ENCODE data around the gene GHRHR. TPM values are rescaled to one million over a fixed set of nuclear protein-coding genes. Genes with fewer than 3 reads are reported as not detected.

Gene GHRHR
- polyA plus RNA-seq, 3 donors, result not detected

DNA sequence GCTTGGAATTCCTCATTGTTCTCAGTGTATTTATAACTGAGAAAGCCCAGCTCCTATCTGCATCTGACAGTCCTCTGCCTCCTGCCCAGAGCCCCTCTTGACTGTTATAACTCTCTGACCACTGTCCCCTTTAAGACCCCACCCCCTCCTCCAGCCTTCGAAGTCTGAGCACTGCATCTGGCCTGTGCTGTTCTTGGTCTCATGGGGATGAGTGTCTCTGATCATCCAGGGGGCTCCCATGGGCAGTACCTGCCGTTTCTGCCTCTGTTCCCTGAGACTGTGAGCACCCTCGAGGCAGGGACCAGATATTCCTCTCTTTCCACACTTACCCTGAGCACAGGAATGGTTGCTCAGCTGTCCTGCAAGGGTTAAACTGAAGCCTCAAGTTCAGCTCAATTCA lies 7.7 kb downstream of the GHRHR start:
- H3K4me2 ChIP-seq (replicated peaks; ENCODE audit: extremely low read depth, low read length, poor library complexity, severe bottlenecking), result no peak overlapping the region
- no peak overlapping the region for H3K4me3 ChIP-seq (replicated peaks in 1 of 3; ENCODE audit: low read depth in 2 of 3, low read length in 3 of 3)
- no peaks in the 10 kb centered on the region for H3K27me3 ChIP-seq (ENCODE audit: control insufficient read depth in 2 of 2, insufficient read depth in 2 of 2, low read length in 2 of 2)
- no peak overlapping the region for H3K4me3 Mint-ChIP-seq
- TF ChIP-seq, protein P1, sequence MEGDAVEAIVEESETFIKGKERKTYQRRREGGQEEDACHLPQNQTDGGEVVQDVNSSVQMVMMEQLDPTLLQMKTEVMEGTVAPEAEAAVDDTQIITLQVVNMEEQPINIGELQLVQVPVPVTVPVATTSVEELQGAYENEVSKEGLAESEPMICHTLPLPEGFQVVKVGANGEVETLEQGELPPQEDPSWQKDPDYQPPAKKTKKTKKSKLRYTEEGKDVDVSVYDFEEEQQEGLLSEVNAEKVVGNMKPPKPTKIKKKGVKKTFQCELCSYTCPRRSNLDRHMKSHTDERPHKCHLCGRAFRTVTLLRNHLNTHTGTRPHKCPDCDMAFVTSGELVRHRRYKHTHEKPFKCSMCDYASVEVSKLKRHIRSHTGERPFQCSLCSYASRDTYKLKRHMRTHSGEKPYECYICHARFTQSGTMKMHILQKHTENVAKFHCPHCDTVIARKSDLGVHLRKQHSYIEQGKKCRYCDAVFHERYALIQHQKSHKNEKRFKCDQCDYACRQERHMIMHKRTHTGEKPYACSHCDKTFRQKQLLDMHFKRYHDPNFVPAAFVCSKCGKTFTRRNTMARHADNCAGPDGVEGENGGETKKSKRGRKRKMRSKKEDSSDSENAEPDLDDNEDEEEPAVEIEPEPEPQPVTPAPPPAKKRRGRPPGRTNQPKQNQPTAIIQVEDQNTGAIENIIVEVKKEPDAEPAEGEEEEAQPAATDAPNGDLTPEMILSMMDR (IDR thresholded peaks at IDR 0.05), result no peak
- intact Hi-C loops (cut with micrococcal nuclease), result no loop called here
- no peak overlapping the region for H2AFZ ChIP-seq (ENCODE audit: insufficient read depth, low read depth, low read length, poor library complexity, severe bottlenecking)
- H3K27ac ChIP-seq (ENCODE audit: low read depth in 1 of 2, low read length in 2 of 2), result no peak overlapping the region
- no peaks in the 10 kb centered on the region for H3K4me1 Mint-ChIP-seq
- no peaks in the 10 kb centered on the region for H3K36me3 Mint-ChIP-seq
- no peak overlapping the region for H3K9ac ChIP-seq (ENCODE audit: insufficient read depth, low read length, poor library complexity, severe bottlenecking)
- peaks cover 0 to 1% (median 0%) of the 10 kb centered on the region in 7 donors for H3K9me3 Mint-ChIP-seq
- H3K36me3 ChIP-seq (replicated peaks in 1 of 2; ENCODE audit: control insufficient read depth in 1 of 2, insufficient read depth in 2 of 2, low read length in 2 of 2), result no peaks in the 10 kb centered on the region
- no peak overlapping the region for H3K27ac Mint-ChIP-seq
- 66% methylated on average over 2 of the region's 3 CpGs for WGBS (ENCODE audit: insufficient coverage)
- no peaks in the 10 kb centered on the region for H4K20me1 ChIP-seq (ENCODE audit: insufficient read depth, low read length)
- H3K9me3 ChIP-seq (replicated peaks in 1 of 2; ENCODE audit: control insufficient read depth in 1 of 2, insufficient read depth in 1 of 2, low read length in 2 of 2), result no peaks in the 10 kb centered on the region
- H3K27me3 Mint-ChIP-seq (ENCODE audit: low read depth in 3 of 3), result peaks cover 3 to 16% (median 6%) of the 10 kb centered on the region in 3 donors
- no peak for DNase-seq
- no peaks in the 10 kb centered on the region for H3K4me1 ChIP-seq (ENCODE audit: control insufficient read depth in 1 of 2, insufficient read depth in 2 of 2, low read length in 2 of 2)
- no peaks in the 10 kb centered on the region for H3K79me2 ChIP-seq (ENCODE audit: insufficient read depth, low read length)

DNA sequence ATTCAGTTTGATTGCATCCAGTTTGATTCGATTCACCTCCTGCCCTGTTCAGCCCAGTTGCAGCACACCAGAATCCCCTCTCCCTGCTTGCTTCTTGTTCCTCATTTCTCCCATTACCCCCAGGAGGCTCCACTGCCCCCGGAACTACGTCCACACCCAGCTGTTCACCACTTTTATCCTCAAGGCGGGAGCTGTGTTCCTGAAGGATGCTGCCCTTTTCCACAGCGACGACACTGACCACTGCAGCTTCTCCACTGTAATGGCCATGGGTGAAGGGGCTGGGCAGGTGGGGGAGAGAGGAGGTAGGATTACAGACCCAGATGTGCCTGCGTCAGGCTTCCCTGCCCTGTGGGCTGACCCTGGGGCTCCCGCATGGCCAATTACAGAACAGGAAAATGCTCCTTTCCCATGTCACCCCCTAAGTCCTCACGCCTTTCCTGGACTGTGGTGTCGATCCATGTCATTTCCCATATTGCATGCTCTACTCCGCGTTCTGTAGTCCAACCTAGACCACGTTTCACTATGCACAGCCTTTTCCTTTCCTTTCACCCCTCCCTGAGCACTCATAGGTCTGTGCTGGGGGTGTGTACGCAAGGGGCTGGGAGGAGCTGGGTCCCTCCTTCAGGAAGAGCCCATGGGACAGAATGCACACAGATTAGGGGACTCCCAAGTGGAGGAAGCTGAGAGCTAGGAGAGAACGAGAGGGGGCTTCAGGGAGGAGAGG lies 8.2 kb downstream of the GHRHR start:
- TF ChIP-seq, protein P1 (IDR thresholded peaks at IDR 0.05), result no peak
- H3K27me3 ChIP-seq (ENCODE audit: control insufficient read depth in 2 of 2, insufficient read depth in 2 of 2, low read length in 2 of 2), result no peaks in the 10 kb centered on the region
- intact Hi-C loops (cut with micrococcal nuclease), result no loop called here
- H3K79me2 ChIP-seq (ENCODE audit: insufficient read depth, low read length), result no peaks in the 10 kb centered on the region
- no peak overlapping the region for H3K4me3 Mint-ChIP-seq
- H4K20me1 ChIP-seq (ENCODE audit: insufficient read depth, low read length), result no peaks in the 10 kb centered on the region
- no peak overlapping the region for H3K27ac ChIP-seq (ENCODE audit: low read depth in 1 of 2, low read length in 2 of 2)
- no peak overlapping the region for H3K4me2 ChIP-seq (replicated peaks; ENCODE audit: extremely low read depth, low read length, poor library complexity, severe bottlenecking)
- H3K4me1 ChIP-seq (ENCODE audit: control insufficient read depth in 1 of 2, insufficient read depth in 2 of 2, low read length in 2 of 2), result no peaks in the 10 kb centered on the region
- H3K9me3 Mint-ChIP-seq, result peaks cover 0 to 1% (median 0%) of the 10 kb centered on the region in 7 donors
- no peaks in the 10 kb centered on the region for H3K4me1 Mint-ChIP-seq
- peaks cover 3 to 16% (median 7%) of the 10 kb centered on the region in 3 donors for H3K27me3 Mint-ChIP-seq (ENCODE audit: low read depth in 3 of 3)
- WGBS (ENCODE audit: insufficient coverage), result 66% methylated on average over 7 of the region's 15 CpGs
- H3K9me3 ChIP-seq (replicated peaks in 1 of 2; ENCODE audit: control insufficient read depth in 1 of 2, insufficient read depth in 1 of 2, low read length in 2 of 2), result no peaks in the 10 kb centered on the region
- H3K36me3 Mint-ChIP-seq, result no peaks in the 10 kb centered on the region
- H2AFZ ChIP-seq (ENCODE audit: insufficient read depth, low read depth, low read length, poor library complexity, severe bottlenecking), result no peak overlapping the region
- no peak overlapping the region for H3K9ac ChIP-seq (ENCODE audit: insufficient read depth, low read length, poor library complexity, severe bottlenecking)
- H3K36me3 ChIP-seq (replicated peaks in 1 of 2; ENCODE audit: control insufficient read depth in 1 of 2, insufficient read depth in 2 of 2, low read length in 2 of 2), result no peaks in the 10 kb centered on the region
- no peak overlapping the region for H3K4me3 ChIP-seq (replicated peaks in 1 of 3; ENCODE audit: low read depth in 2 of 3, low read length in 3 of 3)
- DNase-seq, result no peak
- no peak overlapping the region for H3K27ac Mint-ChIP-seq

All from CD14-positive monocyte (primary cell).